Lower leg skin (tissue), 4 donors: ENCODE results near the gene ADAMTS8. TPM values are rescaled to one million over a fixed set of nuclear protein-coding genes. Genes with fewer than 3 reads are reported as not detected.
A peak's percentile ranks its signal among the peaks of the same experiment; 100 is the strongest.

Source experiments
- DNase-seq, 2 donors: peaks; one replicate each; pipeline ENCODE4 v3.0.0-alpha.2; 2019; ENCODE audit warnings: low spot score in 2 of 2
- H3K4me3 ChIP-seq: fragments of 200-600 bp; sonication (generic); 2 replicates; pipeline ENCODE4 v1.5.1; 2017; ENCODE audit warnings: mild to moderate bottlenecking, low read depth; ENCODE audit not compliant: poor library complexity, severe bottlenecking
- POLR2A ChIP-seq, 2 donors: fragments of 450-650 bp; IDR thresholded peaks; one replicate each; pipeline ENCODE4 v1.6.1; 2016 to 2017; ENCODE audit warnings: antibody characterized with exemption in 2 of 2, mild to moderate bottlenecking in 1 of 2, moderate library complexity in 1 of 2
- WGBS, 2 donors: methylation state at CpG; one replicate each; pipeline ENCODE4 v1.1.5; 2018; 5-methylcytosine and 5-hydroxymethylcytosine counted together
- intact Hi-C: fragments of 100-400 bp; cut with DNase I; formaldehyde crosslinking; loops from one replicate; pipeline ENCODE4 v1.15.0; 2023; ENCODE audit warnings: low total_unique reads
- total RNA-seq, 4 donors: library from RNA; depleted of rRNA; stranded (reverse); fragments of >200 nt; gene quantifications; one replicate each; pipeline ENCODE4 v1.1.0, GENCODE V29; 2016
- TF ChIP-seq, protein P1 (sequence below), 3 donors: fragments of 450-650 bp; IDR thresholded peaks; one replicate each; pipeline ENCODE4 v1.5.1; 2016; ENCODE audit warnings: antibody characterized with exemption in 3 of 3, mild to moderate bottlenecking in 3 of 3, moderate library complexity in 2 of 3

Gene ADAMTS8
- total RNA-seq, 4 donors from 2014 or later, result 0.15 to 1.4 (median 0.81) TPM; not detected in 1

DNA sequence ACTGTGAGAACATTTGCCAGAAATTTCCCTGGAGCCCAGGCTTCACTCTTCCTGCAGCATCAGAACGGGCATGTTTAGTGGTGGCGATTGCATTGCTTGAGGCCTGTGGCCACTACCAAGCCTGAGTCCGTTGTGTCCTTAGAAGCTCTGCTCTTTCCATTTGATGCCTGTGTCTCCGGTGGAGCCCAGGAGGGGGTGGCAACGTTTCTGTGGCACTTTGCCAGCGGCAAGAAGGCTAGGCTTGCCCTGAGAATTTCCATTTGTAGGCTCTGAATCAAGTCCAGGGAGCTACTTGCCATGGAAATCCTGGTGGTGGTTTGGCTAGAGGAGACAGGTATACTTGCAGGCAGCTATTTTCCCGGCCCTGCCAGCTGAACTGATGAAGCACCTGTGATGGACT, 47.1 kb downstream of the ADAMTS8 start:
- intact Hi-C loops, result no loop called here
- H3K4me3 ChIP-seq, result no peak overlapping the region
- peak in 1 of 2 donors; percentile 50 for DNase-seq
- WGBS, 2 donors, result 64 to 70% methylated on average over 7 of the region's 7 CpGs
- no peak for TF ChIP-seq POLR2A (IDR thresholded peaks at IDR 0.05)

GRCh38 chr11:130380778-130381177, 47.6 kb downstream of the ADAMTS8 start:
- TF ChIP-seq POLR2A (IDR thresholded peaks at IDR 0.05), result no peak
- TF ChIP-seq, protein P1, sequence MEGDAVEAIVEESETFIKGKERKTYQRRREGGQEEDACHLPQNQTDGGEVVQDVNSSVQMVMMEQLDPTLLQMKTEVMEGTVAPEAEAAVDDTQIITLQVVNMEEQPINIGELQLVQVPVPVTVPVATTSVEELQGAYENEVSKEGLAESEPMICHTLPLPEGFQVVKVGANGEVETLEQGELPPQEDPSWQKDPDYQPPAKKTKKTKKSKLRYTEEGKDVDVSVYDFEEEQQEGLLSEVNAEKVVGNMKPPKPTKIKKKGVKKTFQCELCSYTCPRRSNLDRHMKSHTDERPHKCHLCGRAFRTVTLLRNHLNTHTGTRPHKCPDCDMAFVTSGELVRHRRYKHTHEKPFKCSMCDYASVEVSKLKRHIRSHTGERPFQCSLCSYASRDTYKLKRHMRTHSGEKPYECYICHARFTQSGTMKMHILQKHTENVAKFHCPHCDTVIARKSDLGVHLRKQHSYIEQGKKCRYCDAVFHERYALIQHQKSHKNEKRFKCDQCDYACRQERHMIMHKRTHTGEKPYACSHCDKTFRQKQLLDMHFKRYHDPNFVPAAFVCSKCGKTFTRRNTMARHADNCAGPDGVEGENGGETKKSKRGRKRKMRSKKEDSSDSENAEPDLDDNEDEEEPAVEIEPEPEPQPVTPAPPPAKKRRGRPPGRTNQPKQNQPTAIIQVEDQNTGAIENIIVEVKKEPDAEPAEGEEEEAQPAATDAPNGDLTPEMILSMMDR (IDR thresholded peaks at IDR 0.05), result no peak
- intact Hi-C loops, result no loop called here
- 71 to 76% methylated on average over 5 of the region's 5 CpGs for WGBS, 2 donors
- no peak overlapping the region for H3K4me3 ChIP-seq
- DNase-seq, result peak in 1 of 2 donors; percentile 74

DNA sequence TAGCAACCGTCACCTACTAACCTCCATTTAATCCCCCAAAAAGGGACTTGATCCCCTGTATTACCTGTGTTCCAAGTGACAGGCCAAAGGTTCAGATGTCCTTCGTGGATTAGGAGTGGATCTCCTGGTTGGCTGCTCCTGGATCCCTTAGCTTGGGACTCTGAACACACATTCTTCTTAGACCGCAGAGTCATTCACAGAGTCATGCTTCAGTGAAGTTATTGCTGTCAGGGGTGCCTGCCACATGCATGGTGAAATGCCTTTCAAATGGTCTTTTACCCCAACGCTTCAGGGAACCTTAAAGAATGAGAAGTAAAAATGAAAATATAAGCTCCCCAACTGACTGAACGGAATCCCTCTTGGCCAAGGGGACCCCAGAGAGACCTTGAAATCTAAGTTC, 49.1 kb downstream of the ADAMTS8 start:
- 88 to 89% methylated on average over 5 of the region's 5 CpGs for WGBS, 2 donors
- TF ChIP-seq, protein P1 (IDR thresholded peaks at IDR 0.05), result no peak
- no peak for TF ChIP-seq POLR2A (IDR thresholded peaks at IDR 0.05)
- DNase-seq, result peak in 1 of 2 donors; percentile 3
- no peak overlapping the region for H3K4me3 ChIP-seq
- intact Hi-C loops, result no loop called here

DNA sequence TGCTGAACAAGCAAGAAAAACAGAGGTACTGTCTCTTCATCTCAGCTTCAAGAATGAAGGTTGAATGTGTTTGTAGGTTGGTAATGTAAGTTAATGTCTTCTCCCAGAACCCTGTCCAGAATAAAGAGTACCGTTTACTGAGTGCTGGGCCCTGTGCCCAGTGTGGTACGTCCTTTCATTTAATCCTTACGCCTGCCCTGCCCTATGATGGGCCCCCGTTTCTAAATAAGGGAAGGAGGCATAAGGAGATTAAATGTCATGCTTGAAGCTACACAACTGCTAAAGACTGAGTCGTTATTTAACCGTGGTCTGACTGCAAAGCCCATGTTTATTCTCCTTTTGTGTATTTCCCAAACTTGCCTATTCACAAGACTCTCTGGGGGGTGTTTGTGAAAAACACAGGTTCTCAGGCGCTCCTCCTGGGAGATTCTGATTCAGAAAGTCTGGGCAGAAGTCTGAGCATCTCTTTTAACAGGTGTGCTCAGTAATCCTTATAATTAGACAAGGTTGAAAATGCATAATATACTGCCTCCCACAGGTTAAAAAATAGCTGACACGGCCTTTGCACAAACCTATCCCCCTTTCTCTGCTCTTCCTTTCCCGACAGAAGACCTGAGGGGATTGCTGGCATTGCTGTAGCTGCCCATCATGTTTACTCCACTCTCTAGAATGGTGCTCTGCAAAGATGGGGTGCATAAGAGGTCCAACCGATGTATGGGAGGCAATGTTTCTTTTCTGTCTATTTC, 57.4 kb downstream of the ADAMTS8 start:
- WGBS, 2 donors, result 68 to 71% methylated on average over 10 of the region's 10 CpGs
- no peak for TF ChIP-seq POLR2A (IDR thresholded peaks at IDR 0.05)
- TF ChIP-seq, protein P1 (IDR thresholded peaks at IDR 0.05), result no peak
- no peak overlapping the region for H3K4me3 ChIP-seq
- no peak for DNase-seq
- intact Hi-C loops, result no loop called here

GRCh38 chr11:130369713-130370112, 58.7 kb downstream of the ADAMTS8 start:
- WGBS, 2 donors, result 71 to 89% methylated on average over 4 of the region's 4 CpGs
- TF ChIP-seq, protein P1 (IDR thresholded peaks at IDR 0.05), result no peak
- TF ChIP-seq POLR2A (IDR thresholded peaks at IDR 0.05), result no peak
- intact Hi-C loops, result no loop called here
- DNase-seq, result no peak
- H3K4me3 ChIP-seq, result no peak overlapping the region

GRCh38 chr11:130369141-130369691, 59.2 kb downstream of the ADAMTS8 start:
- 62 to 70% methylated on average over 6 of the region's 6 CpGs for WGBS, 2 donors

More at GRCh38 chr11:130369141-130369691, 59.2 kb downstream of the ADAMTS8 start:
- DNase-seq, result no peak
- H3K4me3 ChIP-seq, result no peak overlapping the region
- TF ChIP-seq, protein P1 (IDR thresholded peaks at IDR 0.05), result no peak
- TF ChIP-seq POLR2A (IDR thresholded peaks at IDR 0.05), result no peak
- intact Hi-C loops, result no loop called here
